ENCODE results near the gene ITGA3.

The ITGA3 gene

DNA sequence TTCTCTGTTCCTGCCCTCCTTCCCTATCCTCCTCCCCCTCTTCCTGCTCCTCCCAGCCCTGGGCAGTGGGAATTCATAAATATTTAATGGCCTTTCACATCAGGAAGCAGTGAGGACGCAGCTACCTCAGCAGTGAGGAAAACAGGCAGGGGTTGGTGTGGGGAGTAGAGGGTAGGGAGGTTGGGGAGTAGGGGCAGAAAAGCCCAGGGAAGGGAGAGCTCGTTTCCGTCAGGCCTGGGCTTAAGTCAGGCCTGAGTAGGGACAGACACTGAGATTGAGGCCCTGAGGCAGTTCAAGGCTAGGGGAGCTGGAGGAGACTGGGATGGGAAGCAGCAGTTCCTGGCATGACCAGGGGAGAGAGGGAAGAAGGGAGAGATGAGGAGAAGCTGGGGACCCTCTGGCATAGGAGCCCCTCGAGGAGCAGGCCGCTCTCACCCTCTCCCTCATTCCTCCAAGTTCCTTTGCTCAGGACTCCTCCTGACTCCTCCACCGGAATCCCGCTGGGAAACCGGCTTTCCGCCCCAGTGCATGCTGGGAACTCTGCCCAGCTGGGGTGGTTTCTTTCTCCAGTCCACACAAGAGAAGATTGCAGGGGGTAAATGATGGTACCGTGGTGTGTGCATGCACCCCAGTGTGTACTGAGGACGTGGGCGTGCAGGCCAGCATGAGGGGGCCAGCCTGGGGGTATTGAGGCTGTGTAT is 67.9 kb downstream of the ITGA3 start:
- in situ Hi-C loops (cut with MboI; ENCODE audit: low sequenced_read_pairs), result no loop called here

GRCh38 chr17:50125420-50125997 is 69.6 kb downstream of the ITGA3 start:
- in situ Hi-C loops (cut with MboI; ENCODE audit: low sequenced_read_pairs), result no loop called here

DNA sequence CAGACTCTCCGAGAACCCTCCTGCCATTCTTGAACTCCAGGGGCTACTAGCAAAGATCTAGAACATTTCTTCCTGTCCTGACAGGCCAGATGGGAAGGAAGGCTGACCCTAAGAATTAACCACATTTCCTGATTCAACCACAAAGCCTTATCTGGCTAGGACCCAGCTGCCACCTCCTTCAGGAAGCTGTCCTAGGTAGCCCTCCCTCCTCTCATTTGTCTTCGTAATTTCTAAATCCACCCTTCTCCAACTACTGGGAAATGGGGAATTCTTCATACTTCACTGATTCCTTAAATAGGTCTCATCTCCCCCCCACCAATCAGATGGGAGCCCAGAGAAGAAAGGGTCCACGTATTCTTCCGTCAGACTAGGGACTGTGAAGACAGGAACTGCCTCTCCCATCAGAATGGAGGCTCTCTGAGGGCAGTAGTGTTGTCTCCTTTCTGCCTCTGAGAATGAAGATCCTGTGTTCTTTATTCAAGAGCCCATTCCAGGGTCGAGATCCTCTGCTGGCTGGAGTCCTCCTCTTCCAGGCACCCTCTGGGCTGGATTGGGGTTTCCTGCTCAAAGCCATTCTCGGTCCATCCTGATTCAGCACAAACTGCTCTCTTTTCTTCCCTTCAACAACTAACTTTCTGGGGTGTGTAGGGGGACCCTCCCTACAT is 71.9 kb downstream of the ITGA3 start:
- in situ Hi-C loops (cut with MboI; ENCODE audit: low sequenced_read_pairs), result no loop called here

- in situ Hi-C loops (cut with MboI; ENCODE audit: low sequenced_read_pairs), result no loop called here
Measured at GRCh38 chr17:50128441-50129352, 72.8 kb downstream of the ITGA3 start.

DNA sequence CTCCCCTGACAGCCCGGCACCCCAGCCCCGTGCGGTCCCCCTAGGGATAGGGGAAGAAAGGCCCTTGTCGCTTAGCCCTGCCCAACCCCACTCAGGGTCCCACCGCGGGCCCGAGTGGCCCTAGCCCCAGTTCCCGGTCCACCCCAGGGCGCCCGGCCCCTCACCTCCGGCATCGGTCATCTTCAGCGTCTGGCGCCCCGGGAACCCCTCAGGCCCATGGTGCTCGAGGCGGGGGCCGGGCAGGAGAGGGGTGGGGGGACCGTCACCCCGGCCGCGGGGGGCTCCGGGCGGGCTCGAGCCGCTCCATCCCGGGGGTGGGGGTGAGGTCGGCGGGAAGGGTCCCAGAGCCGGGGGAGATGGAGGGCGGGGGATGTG is 73.4 kb downstream of the ITGA3 start:
- in situ Hi-C loops (cut with MboI; ENCODE audit: low sequenced_read_pairs), result no loop called here

- in situ Hi-C loops (cut with MboI; ENCODE audit: low sequenced_read_pairs), result no loop called here
Measured at GRCh38 chr17:50129728-50130558, 74.0 kb downstream of the ITGA3 start, which contains the start of gene SAMD14. Gene SAMD14, minus strand, starts transcription at chr17:50130160. Its CDS starts 5,201 bp downstream, at chr17:50124959.

DNA sequence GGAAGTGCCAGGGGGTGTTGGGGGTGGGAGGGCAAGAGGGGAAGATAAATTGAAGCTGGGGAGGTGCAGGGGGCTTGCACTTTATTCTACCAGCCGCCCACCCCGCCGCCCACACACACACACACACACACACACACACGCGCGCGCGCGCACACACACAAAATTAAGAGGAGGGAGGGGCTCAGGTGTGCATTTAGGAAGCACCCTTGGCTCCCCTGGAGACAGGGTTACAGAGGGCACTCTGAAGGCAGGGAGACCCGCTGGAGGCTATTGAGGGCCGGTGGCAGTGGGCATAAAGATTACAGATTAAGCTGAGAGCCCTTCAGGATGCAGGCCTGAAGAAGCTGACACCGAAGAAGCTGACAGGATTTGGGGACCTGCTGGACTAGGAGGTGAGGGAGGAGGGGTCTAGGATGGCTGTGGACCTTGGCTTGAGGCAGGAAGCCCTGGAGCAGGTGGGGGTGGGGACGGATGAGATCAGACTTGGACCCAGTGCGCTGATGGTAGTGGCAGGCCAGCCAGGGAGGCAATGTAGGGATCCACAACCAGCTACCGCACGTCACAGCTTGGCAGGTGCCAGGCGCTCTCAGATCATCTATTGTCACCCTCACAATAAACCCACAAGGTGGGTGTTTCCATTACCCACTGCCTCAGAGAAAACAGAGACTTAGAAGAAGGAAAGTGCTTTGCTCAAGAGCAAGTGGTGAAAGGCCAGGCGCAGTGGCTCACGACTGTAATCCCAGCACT is 74.8 kb downstream of the ITGA3 start:
- in situ Hi-C loops (cut with MboI; ENCODE audit: low sequenced_read_pairs), result no loop called here

DNA sequence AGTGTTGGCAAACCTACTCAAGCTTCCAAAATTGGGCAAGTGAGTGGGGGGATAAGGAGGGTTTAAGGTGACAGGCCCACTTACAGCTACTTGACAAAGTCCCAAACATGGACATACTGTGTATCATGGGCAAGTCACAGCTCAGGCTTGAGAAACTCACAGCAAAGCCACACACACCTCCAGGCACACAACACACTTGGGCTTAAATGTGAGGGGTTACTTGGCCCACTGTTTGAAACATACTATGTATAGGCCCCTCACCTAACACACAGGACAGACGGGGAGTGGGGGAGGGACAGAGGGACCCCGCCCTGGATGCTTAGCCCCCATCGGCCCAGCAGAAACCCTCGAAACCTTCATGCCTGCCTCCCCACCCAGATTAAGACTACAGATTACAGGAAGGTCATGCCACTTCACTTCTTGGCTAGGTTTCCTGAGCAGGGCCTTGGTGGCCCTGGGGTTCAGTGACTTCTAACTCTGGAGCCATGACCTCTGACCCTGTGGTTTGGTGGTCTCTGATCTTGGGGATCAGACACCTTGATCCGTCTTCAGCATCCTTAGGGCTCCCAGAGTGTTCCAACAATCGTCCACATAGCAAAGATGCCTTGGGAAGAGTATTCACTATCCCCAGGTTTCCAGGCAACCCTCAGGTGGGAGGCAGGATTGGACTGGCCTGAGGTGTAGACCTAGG is 76.3 kb downstream of the ITGA3 start:
- in situ Hi-C loops (cut with MboI; ENCODE audit: low sequenced_read_pairs), result no loop called here

DNA sequence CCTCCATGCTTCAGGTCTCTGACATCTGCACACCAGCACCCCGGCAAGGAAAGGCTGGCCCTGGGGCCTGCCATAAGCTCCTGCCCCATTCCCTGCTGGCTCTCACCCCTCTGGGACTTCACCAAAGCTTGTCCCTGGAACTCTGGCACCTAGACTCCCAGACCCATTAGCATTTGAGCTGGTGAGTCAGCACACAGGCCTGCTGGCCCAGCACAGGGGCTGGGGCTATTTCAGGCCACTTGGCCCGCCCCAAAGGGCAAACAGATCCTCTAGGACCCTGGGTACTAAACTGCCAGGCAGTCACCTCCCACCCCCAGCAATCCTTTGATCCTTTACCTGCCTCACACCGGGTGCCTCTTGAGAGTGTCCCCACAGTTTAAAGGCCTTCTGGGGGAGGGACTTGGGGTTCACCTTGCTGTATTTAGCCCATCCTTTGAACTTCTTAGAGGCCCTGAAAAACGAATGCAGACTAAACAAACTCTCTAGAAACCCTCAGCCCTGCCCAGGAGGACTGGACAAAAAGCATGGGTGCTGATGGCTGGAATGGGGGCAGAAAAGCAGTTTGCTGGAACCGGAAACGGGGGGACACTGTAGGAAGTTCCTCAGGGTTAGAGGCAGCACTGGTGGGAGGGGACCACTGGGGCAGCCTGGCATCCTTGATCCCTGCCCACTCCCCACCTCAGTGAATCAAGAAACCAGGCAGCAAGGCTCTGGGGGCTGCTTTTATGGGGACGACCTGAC is 77.3 kb downstream of the ITGA3 start:
- in situ Hi-C loops (cut with MboI; ENCODE audit: low sequenced_read_pairs), result no loop called here

DNA sequence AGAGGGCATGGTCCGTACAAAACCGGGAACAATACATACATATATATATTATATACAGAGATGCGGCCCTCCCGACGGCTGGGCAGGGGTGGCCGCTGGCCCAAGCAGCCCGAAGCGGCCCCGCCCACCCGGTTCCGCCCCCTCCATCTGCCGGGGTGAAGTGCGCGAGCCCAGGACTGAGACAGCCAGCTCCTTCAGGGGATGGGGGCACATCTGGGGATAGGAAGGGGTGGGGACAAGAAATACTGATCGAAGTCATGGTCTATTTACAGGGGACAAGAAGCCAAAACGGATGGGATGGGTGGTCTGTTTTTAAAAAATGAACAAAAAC is 77.8 kb downstream of the ITGA3 start:
- in situ Hi-C loops (cut with MboI; ENCODE audit: low sequenced_read_pairs), result no loop called here

DNA sequence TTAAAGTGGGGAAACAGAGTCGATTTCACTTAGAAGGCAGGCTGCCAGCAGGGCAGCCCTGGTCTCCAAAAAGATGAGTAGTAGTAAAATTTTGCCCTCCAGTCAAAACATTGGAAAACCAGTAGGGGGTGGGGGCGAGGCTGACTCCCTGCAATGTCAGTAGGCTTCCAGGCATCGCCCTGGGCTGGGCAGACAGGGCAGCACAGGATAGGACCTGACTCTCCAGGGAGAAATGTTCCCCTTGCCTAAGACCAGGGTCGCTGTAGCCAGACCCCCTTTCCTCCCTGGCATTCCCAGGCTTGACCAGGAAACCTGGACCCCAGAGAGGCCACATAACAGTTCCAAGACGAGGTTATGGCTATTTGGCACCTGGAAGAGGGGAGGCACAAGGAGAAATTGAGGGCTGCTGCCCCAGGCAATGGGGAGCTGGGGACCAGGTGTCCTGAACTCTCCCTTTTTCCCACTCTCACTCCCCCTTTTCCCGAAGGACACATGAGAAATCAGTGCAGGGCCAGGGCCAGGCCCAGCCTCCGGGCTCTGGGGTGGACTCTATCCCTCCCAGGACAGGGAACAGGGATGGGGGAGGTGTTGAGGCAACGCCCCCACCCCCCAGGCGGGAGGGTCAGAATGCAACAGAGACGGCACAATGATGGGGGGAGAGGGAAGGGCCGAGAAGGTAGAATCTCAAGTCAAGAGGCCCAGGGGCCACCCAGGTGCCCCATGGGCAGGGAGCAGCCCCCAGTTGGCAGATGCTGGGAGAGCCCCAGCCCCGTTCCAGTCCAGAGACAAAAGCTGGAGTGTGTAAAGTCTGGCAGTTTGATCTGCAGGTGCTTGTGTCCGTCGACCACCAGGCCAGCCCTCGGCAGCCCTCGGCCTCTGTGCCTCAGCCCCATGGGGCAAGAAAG is 78.5 kb downstream of the ITGA3 start:
- in situ Hi-C loops (cut with MboI; ENCODE audit: low sequenced_read_pairs), result no loop called here

GRCh38 chr17:50135316-50136095 is 79.6 kb downstream of the ITGA3 start:
- in situ Hi-C loops (cut with MboI; ENCODE audit: low sequenced_read_pairs), result no loop called here

DNA sequence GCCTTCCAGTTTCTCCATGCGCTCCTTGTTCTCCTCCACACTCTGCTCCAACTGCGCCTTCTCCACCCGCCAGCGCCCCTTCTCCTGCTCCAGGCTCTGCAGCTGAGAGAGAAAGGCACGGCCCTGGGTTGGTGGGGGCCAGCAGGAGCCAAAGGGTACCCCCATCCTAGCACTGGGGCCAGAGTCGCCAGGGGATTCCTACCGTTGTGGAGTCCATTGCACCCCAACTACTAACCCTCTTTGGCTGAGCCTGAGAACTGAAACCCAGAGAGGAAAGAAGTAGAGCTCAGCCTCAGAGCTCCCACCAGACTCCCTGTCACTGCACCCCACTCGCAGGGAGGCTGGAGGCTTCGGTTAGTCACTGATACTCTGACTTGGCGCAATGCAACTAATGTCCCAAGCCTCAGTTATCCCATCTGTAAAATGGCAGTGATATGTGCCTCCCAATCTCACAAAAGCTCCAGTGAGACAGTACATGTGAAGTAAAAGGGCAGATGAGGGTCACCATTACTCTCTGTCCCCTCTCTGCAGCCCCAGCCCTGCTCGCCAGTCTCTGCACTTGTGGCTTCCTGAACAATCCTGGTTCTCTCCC is 80.3 kb downstream of the ITGA3 start:
- in situ Hi-C loops (cut with MboI; ENCODE audit: low sequenced_read_pairs), result no loop called here

DNA sequence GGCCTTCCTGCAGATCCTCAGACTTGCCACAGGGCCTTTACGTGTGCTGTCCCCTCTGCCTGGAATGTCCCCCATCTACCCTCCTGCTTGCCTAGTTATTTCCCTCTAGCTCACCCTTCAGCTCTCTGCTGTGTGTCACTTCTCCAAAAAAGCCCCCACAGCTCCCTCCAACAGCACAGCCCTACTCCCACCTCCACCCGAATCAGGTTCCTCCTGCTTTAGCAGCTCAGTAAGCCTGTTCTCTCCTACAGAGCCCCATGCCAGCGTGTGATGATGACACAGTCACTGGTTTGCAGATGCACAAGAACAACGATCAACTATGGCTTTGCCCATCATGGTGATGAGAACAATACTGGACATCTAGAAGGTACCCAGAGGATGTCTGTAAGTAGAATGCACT is 81.1 kb downstream of the ITGA3 start:
- in situ Hi-C loops (cut with MboI; ENCODE audit: low sequenced_read_pairs), result no loop called here

DNA sequence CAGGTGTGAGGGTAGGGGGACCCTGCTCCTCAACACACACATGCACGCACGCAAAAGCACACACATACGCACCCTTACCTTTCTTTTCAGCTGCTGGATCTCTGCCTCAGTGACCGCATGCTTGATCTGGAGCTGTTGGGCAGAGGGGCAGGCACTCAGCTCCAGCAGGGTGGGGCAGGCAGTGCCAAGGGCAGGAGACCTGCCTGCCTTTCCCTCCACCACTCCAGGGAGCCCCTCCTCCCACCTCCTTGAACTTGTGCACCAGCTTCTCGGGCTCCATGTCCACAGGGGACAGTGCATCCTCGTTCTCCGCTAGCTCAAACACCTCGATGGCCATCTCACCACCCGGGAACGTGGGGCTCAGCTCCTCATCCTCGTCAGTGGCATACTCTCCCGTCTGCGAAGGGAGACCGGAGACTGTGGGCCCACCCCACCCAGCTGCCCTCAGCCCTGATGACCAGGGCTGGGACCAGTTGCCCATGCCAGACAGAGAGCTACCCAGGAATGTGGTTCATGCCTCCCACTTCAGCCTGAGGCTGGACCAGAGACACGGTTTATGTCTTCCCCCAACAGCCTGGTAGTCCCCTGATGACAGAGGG is 83.4 kb downstream of the ITGA3 start:
- in situ Hi-C loops (cut with MboI; ENCODE audit: low sequenced_read_pairs), result no loop called here
